ENCODE results near the gene SNORC.

- no peak for TF ChIP-seq CTCF (optimal IDR thresholded peaks at IDR 0.05 in 1 of 3, IDR thresholded peaks at IDR 0.05 in 1 of 3, conservative IDR thresholded peaks at IDR 0.05 in 1 of 3; ENCODE audit: extremely low read depth in 1 of 3, insufficient read depth in 2 of 3, low read length in 3 of 3)
- no peak for TF ChIP-seq EZH2 (IDR thresholded peaks at IDR 0.05; ENCODE audit: low read length)
Measured at GRCh38 chr2:232894251-232894650, 24.2 kb downstream of the SNORC start.
